Esophagus (tissue), 2 donors: ENCODE results near the gene TTPAL. TPM values are rescaled to one million over a fixed set of nuclear protein-coding genes. Genes with fewer than 3 reads are reported as not detected.

Experiments
- H3K27ac ChIP-seq, 2 donors: one replicate each; pipeline ENCODE4 v1.5.1; 2013; ENCODE audit warnings: low read depth in 2 of 2, mild to moderate bottlenecking in 2 of 2, inconsistent platforms in 1 of 2, low read length in 1 of 2, moderate library complexity in 1 of 2
- H3K27me3 ChIP-seq, 2 donors: one replicate each; pipeline ENCODE4 v1.6.1; 2013; ENCODE audit warnings: low read length in 2 of 2, control low read depth in 1 of 2, mild to moderate bottlenecking in 1 of 2; ENCODE audit not compliant: insufficient read depth in 2 of 2, control insufficient read depth in 1 of 2
- H3K36me3 ChIP-seq, 2 donors: one replicate each; pipeline ENCODE4 v1.6.1; 2013; ENCODE audit warnings: low read length in 1 of 2; ENCODE audit not compliant: control insufficient read depth in 2 of 2, insufficient read depth in 2 of 2
- H3K4me1 ChIP-seq, 2 donors: one replicate each; pipeline ENCODE4 v1.6.1; 2013; ENCODE audit warnings: low read length in 1 of 2; ENCODE audit not compliant: control insufficient read depth in 2 of 2, insufficient read depth in 2 of 2
- H3K4me3 ChIP-seq, 2 donors: one replicate each; pipeline ENCODE4 v1.5.1; 2013; ENCODE audit warnings: low read length in 2 of 2, mild to moderate bottlenecking in 2 of 2, low read depth in 1 of 2, moderate library complexity in 1 of 2
- H3K9me3 ChIP-seq, 2 donors: one replicate each; pipeline ENCODE4 v1.6.1; 2013; ENCODE audit warnings: mild to moderate bottlenecking in 2 of 2, low read depth in 1 of 2, low read length in 1 of 2, moderate library complexity in 1 of 2; ENCODE audit not compliant: control insufficient read depth in 2 of 2, insufficient read depth in 1 of 2
- WGBS, 2 donors: extraction: QIAGEN DNeasy Blood & Tissue Kit; methylation state at CpG; one replicate each; pipeline ENCODE4 v1.1.7; 2013; 5-methylcytosine and 5-hydroxymethylcytosine counted together
- polyA plus RNA-seq, 2 donors: library from polyadenylated mRNA; stranded (reverse); fragments of 200-250 nt; gene quantifications; one replicate each; pipeline ENCODE4 v1.2.3, GENCODE V29; 2013
- donor health status: healthy with polysubstance abuse.
- donor health status: Bipolar disorder and iron deficiency.

TTPAL gene
- polyA plus RNA-seq, 2 donors = 3.1 to 5.0 TPM

DNA sequence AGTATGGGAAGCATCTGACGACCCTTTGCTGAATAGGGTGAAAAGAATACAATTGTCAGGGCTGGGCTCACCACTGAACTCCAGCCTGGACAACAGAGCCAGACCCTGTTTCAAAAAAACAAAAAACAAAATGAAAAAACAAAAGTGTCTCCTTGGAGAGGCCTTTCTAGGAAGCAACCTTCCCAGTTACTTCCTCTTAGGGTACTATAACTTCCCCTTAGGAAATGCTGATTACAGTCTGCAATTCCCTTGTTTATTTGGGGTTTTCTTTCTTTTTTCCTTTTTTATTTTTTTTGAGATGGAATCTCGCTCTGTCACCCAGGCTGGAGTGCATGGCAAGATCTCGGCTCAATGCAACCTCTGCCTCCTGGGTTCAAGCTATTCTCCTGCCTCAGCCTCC lies 20.5 kb upstream of the TTPAL start:
- no peaks in the 10 kb centered on the region for H3K4me1 ChIP-seq
- no peaks in the 10 kb centered on the region for H3K9me3 ChIP-seq
- H3K27ac ChIP-seq = no peak overlapping the region
- 58 to 64% methylated on average over 3 of the region's 3 CpGs for WGBS, 2 donors
- no peaks in the 10 kb centered on the region for H3K27me3 ChIP-seq
- no peak overlapping the region for H3K4me3 ChIP-seq
- no peaks in the 10 kb centered on the region for H3K36me3 ChIP-seq

DNA sequence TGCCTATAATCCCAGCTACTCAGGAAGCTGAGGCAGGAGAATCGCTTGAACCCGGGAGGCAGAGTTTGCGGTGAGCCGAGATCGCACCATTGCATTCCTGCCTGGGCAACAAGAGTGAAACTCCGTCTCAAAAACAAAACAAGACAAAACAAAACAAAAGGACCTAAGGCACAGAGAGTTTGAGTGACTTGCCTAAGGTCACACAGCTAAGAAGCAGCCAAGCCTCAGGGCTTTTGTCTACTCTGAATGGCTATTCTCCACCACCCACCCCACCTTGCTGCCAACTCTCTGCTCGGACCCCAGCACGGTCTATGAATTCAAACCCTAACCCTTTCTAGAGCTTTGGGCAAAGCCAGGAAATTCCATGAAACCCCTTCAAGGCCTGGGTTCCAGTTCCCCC lies 19.1 kb upstream of the TTPAL start:
- H3K27ac ChIP-seq = no peak overlapping the region
- H3K4me3 ChIP-seq = no peak overlapping the region
- 86 to 87% methylated on average over 8 of the region's 8 CpGs for WGBS, 2 donors
- H3K27me3 ChIP-seq = no peaks in the 10 kb centered on the region
- no peaks in the 10 kb centered on the region for H3K4me1 ChIP-seq
- H3K36me3 ChIP-seq = no peaks in the 10 kb centered on the region
- no peaks in the 10 kb centered on the region for H3K9me3 ChIP-seq

DNA sequence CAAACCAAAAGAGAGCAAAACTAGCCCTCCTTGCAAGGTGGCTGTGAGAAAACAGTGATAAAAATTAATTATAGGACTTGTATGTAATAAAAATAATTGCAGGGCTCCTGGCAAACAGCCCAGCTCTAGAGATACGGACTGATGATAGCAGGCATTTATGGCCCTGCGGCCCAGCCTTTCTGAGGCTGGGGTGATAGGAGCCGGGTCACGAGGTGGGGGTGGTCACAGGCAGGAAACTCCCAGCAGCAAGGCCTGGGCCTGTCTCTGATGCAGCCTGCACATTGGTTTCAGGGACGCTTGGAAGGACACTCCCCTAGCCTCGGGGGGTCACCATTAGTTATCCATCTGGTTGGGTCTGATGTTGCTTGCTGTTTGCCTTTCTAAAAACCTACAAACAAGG lies 18.7 kb upstream of the TTPAL start:
- WGBS, 2 donors = 60 to 65% methylated on average over 6 of the region's 6 CpGs
- H3K36me3 ChIP-seq = no peaks in the 10 kb centered on the region
- no peak overlapping the region for H3K27ac ChIP-seq
- H3K4me1 ChIP-seq = no peaks in the 10 kb centered on the region
- no peaks in the 10 kb centered on the region for H3K27me3 ChIP-seq
- no peaks in the 10 kb centered on the region for H3K9me3 ChIP-seq
- H3K4me3 ChIP-seq = no peak overlapping the region

DNA sequence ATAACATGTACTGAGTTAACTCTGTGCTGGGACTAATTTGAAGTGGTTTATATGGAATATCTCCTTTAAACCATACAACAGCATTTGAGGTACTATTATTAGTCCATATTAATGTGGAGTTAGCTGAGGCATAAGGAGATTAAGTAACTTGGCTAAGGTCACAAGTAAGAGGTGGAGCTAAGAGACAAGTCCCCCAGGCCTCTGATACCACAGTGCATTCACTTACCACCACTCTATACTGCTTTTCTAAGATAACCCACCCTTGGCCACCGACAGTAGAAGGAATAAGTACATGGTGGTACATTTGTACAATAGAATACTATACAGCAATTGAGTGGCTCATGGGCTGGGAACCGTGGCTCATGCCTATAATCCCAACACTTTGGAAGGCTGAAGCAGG lies 16.4 kb upstream of the TTPAL start:
- WGBS, 2 donors = 70 to 84% methylated on average over 2 of the region's 2 CpGs
- no peaks in the 10 kb centered on the region for H3K27me3 ChIP-seq

DNA sequence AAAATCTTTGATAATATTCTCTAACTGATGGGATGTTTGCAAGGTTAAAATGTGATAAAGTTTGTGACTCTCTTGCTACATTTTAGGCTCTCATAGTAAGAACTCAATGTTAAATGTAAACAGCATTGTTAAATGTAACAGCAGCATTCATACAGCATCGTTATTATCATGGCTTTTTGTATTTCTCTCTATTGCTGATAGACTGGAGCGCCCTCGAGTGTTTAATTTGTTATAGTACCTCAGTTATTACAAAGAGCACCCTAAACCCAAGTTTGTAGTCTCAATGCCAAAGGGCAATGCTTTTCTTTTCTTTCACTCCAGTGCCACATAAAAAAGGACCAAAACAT lies 14.9 kb upstream of the TTPAL start:
- H3K27me3 ChIP-seq = no peaks in the 10 kb centered on the region
- H3K4me3 ChIP-seq = no peak overlapping the region
- no peaks in the 10 kb centered on the region for H3K36me3 ChIP-seq
- H3K27ac ChIP-seq = no peak overlapping the region
- H3K9me3 ChIP-seq = no peaks in the 10 kb centered on the region
- WGBS, 2 donors = 16 to 23% methylated on average over 3 of the region's 3 CpGs
- H3K4me1 ChIP-seq = no peaks in the 10 kb centered on the region

More for the DNA sequence above, 16.4 kb upstream of the TTPAL start:
- no peaks in the 10 kb centered on the region for H3K4me1 ChIP-seq
- H3K27ac ChIP-seq = no peak overlapping the region
- no peaks in the 10 kb centered on the region for H3K36me3 ChIP-seq
- H3K4me3 ChIP-seq = no peak overlapping the region
- no peaks in the 10 kb centered on the region for H3K9me3 ChIP-seq

DNA sequence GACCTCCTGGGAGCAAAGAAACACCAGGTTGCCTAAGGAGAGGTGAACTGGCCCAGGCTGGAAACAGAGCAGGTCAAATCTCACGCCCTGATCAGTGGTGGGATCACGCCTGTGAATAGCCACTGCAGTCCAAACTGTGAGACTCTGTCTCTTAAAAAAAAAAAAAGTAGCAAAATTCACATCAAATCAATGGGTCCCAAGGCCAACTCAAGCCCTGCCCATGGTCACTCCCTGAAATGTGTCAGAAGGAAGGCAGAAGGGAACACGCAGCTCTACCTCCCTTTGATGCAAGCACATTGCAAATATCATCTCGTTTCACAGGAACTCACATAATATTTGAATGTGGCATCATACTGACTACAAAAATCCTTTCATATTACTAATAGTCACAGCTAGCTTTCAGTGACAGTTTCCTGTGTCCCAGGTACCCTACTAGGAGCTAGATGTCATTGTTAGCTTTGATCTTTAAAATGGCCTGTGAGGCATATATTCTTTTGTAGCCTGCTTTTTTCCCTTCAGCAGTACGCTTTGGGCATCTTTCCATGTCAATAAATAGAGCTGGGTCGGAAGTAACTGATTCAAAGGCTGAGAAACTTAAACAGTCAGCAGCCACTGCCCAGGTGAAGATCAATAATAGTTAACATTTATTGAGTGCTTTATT lies 14.4 kb upstream of the TTPAL start:
- WGBS, 2 donors = 52 to 60% methylated on average over 6 of the region's 6 CpGs
- no peak overlapping the region for H3K4me3 ChIP-seq
- H3K27me3 ChIP-seq = no peaks in the 10 kb centered on the region
- H3K9me3 ChIP-seq = no peaks in the 10 kb centered on the region
- H3K27ac ChIP-seq = no peak overlapping the region
- H3K4me1 ChIP-seq = no peaks in the 10 kb centered on the region
- H3K36me3 ChIP-seq = no peaks in the 10 kb centered on the region

DNA sequence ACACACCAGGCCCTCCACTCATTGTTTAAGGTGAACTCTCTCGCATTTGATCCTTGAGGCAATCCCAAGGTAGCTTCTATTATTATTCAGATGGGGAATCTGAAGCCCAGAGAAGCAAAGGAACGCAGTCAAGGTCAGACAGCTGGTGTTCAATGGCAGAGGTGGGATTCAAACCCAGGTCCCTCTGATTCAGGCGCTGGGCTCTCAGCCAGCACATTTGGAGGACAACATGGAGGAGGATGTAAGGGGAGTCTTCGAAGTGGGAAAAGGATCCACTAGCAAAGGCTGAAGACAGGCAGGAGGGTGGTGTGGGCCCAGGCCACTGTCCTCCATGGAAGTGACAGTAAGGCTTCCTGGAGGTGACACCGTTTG lies 13.9 kb upstream of the TTPAL start:
- 58 to 70% methylated on average over 5 of the region's 5 CpGs for WGBS, 2 donors
- no peaks in the 10 kb centered on the region for H3K4me1 ChIP-seq
- no peak overlapping the region for H3K27ac ChIP-seq
- H3K36me3 ChIP-seq = no peaks in the 10 kb centered on the region
- no peak overlapping the region for H3K4me3 ChIP-seq
- H3K27me3 ChIP-seq = no peaks in the 10 kb centered on the region
- H3K9me3 ChIP-seq = no peaks in the 10 kb centered on the region

DNA sequence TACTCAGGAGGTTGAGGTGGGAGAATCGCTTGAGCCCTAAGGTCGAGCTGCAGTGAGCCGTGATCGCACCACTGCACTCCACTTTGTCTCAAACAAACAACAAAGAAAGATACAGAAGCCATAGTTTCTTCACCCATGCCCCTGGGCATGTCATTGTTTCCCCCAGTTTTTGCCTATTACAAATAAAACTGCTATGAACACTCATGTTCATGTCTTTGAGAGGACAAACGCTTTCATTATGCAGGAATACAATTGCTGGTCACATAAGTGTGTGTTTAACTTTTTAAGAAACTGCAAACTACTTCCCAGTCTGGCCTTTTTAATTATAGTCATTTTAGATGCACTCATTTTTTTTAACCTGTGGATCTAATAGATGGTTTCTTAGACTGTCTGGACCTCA lies 12.2 kb upstream of the TTPAL start:
- H3K9me3 ChIP-seq = no peaks in the 10 kb centered on the region
- no peaks in the 10 kb centered on the region for H3K36me3 ChIP-seq
- H3K4me3 ChIP-seq = no peak overlapping the region
- WGBS, 2 donors = 63 to 72% methylated on average over 5 of the region's 5 CpGs
- H3K4me1 ChIP-seq = no peaks in the 10 kb centered on the region
- H3K27ac ChIP-seq = no peak overlapping the region
- H3K27me3 ChIP-seq = no peaks in the 10 kb centered on the region

DNA sequence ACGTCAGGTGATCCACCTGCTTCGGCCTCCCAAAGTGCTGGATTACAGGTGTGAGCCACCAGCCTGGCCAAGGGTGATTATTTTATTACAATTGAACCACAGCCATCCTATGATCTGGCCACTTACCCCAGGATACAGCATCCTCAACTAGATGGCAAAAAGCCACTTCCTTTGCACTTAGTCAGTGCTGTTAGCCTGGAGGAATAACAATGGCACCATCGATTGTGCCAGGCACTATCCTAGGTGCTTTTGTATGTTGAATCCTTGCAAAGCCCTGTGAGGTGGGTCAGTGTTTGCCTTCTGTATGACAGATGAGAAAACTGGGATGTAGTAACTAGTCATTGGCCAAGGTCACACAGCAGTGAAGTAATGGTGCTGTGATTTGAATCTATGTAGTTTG lies 11.2 kb upstream of the TTPAL start:
- H3K4me3 ChIP-seq = no peak overlapping the region
- H3K27ac ChIP-seq = no peak overlapping the region
- WGBS, 2 donors = 73 to 77% methylated on average over 3 of the region's 3 CpGs
- H3K36me3 ChIP-seq = no peaks in the 10 kb centered on the region
- H3K27me3 ChIP-seq = no peaks in the 10 kb centered on the region
- no peaks in the 10 kb centered on the region for H3K9me3 ChIP-seq
- H3K4me1 ChIP-seq = no peaks in the 10 kb centered on the region

DNA sequence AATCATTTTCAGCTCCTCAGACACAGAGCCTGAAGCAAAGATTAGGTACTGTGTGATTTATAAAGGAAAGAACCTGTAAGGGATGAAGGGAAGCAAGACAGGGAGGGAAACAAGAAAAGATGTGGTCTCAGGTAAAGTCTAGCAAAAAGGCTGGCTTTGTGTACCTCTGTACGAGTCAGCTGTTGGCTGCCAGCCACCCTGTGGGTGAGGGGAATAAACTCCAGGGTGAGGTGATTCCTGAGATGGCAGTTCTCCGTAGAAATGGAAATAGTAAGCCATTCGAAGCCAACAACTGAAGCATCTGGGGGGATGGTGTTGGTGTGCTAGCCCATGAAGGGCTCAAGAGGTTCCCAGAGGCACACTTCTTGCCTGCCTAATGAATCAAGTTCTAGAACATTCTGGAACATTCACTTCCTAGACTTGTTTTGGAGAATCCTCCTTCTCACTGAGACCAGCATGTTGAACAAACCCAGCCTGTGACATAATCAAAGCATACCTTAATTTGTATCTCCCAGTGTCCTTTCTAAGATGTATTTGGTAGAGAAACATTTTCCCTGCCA lies 10.6 kb upstream of the TTPAL start:
- Histone ChIP-seq H3K36me3 (no peaks in the 10 kb centered on the region), H3K27ac (no peak overlapping the region), H3K4me3 (no peak overlapping the region), H3K27me3 (no peaks in the 10 kb centered on the region), H3K9me3 (no peaks in the 10 kb centered on the region), H3K4me1 (no peaks in the 10 kb centered on the region)
- 41 to 52% methylated on average over 3 of the region's 3 CpGs for WGBS, 2 donors
